Mesothelial cell of epicardium (in vitro differentiated cells): Measurements from ENCODE around the gene DYSF. TPM values are rescaled to one million over a fixed set of nuclear protein-coding genes. Genes with fewer than 3 reads are reported as not detected.

Experiments used
- DNase-seq, 2 experiments: peaks; one replicate each; pipeline ENCODE4 v3.0.0; 2021; ENCODE audit warnings: low spot score in 2 of 2; ENCODE audit not compliant: unreplicated experiment in 2 of 2
- H3K27ac Mint-ChIP-seq: 2 replicates; pipeline ENCODE4 v1.8.0; 2021; ENCODE audit warnings: mixed read lengths
- H3K27me3 Mint-ChIP-seq: 2 replicates; pipeline ENCODE4 v1.8.0; 2021; ENCODE audit warnings: low read depth, mixed read lengths
- H3K36me3 Mint-ChIP-seq: 2 replicates; pipeline ENCODE4 v1.8.0; 2021; ENCODE audit warnings: mixed read lengths
- H3K4me1 Mint-ChIP-seq: 2 replicates; pipeline ENCODE4 v1.8.0; 2021; ENCODE audit warnings: mixed read lengths
- H3K4me3 Mint-ChIP-seq: 2 replicates; pipeline ENCODE4 v1.8.0; 2021; ENCODE audit warnings: mild to moderate bottlenecking, moderate library complexity, mixed read lengths
- H3K9me3 Mint-ChIP-seq: 2 replicates; pipeline ENCODE4 v1.8.0; 2021; ENCODE audit warnings: mixed read lengths
- CTCF ChIP-seq: fragments of 200-600 bp; sonication (generic); IDR thresholded peaks from one replicate; pipeline ENCODE4 v1.5.0; 2021; ENCODE audit warnings: antibody characterized with exemption; ENCODE audit not compliant: unreplicated experiment
- total RNA-seq: library from RNA; stranded (reverse); gene quantifications from 3 replicates; pipeline ENCODE4 v1.2.1, GENCODE V29; 2021

DYSF gene
- total RNA-seq, 1 donor from 2014 or later: 0.96 TPM

- H3K27ac Mint-ChIP-seq: no peak overlapping the region
- no peak for DNase-seq
Measured at GRCh38 chr2:71721362-71721665, 268.0 kb downstream of the DYSF start.

GRCh38 chr2:71721669-71722068, 268.3 kb downstream of the DYSF start:
- no peak for DNase-seq
- Mint-ChIP-seq H3K4me3 (no peak overlapping the region), H3K27me3 (no peaks in the 10 kb centered on the region), H3K27ac (no peak overlapping the region), H3K9me3 (peaks cover 9% of the 10 kb centered on the region), H3K4me1 (peaks cover 13% of the 10 kb centered on the region), H3K36me3 (peaks cover 3% of the 10 kb centered on the region)
- no peak for TF ChIP-seq CTCF

More at GRCh38 chr2:71721362-71721665, 268.0 kb downstream of the DYSF start:
- H3K27me3 Mint-ChIP-seq: no peaks in the 10 kb centered on the region
- peaks cover 9% of the 10 kb centered on the region for H3K9me3 Mint-ChIP-seq
- H3K4me1 Mint-ChIP-seq: peaks cover 13% of the 10 kb centered on the region
- peaks cover 3% of the 10 kb centered on the region for H3K36me3 Mint-ChIP-seq
- no peak overlapping the region for H3K4me3 Mint-ChIP-seq
- TF ChIP-seq CTCF: no peak

- no peaks in the 10 kb centered on the region for H3K27me3 Mint-ChIP-seq
- peaks cover 9% of the 10 kb centered on the region for H3K9me3 Mint-ChIP-seq
- no peak for TF ChIP-seq CTCF
- H3K27ac Mint-ChIP-seq: no peak overlapping the region
- peaks cover 13% of the 10 kb centered on the region for H3K4me1 Mint-ChIP-seq
- no peak overlapping the region for H3K4me3 Mint-ChIP-seq
- H3K36me3 Mint-ChIP-seq: peaks cover 3% of the 10 kb centered on the region
- no peak for DNase-seq
Measured at GRCh38 chr2:71722286-71722685, 268.9 kb downstream of the DYSF start.

- no peak overlapping the region for H3K4me3 Mint-ChIP-seq
- no peak overlapping the region for H3K27ac Mint-ChIP-seq
- H3K4me1 Mint-ChIP-seq: peaks cover 17% of the 10 kb centered on the region
- H3K9me3 Mint-ChIP-seq: peaks cover 9% of the 10 kb centered on the region
- H3K36me3 Mint-ChIP-seq: peaks cover 3% of the 10 kb centered on the region
- no peak for DNase-seq
- no peaks in the 10 kb centered on the region for H3K27me3 Mint-ChIP-seq
- no peak for TF ChIP-seq CTCF
Measured at GRCh38 chr2:71724793-71725192, 271.4 kb downstream of the DYSF start.

- TF ChIP-seq CTCF: no peak
- Mint-ChIP-seq H3K27ac (no peak overlapping the region), H3K9me3 (peaks cover 9% of the 10 kb centered on the region), H3K4me3 (no peak overlapping the region), H3K4me1 (peaks cover 17% of the 10 kb centered on the region), H3K36me3 (peaks cover 3% of the 10 kb centered on the region), H3K27me3 (no peaks in the 10 kb centered on the region)
- no peak for DNase-seq
Measured at GRCh38 chr2:71725836-71726235, 272.5 kb downstream of the DYSF start.

GRCh38 chr2:71727562-71727961, 274.2 kb downstream of the DYSF start:
- Mint-ChIP-seq H3K27me3 (no peaks in the 10 kb centered on the region), H3K36me3 (peaks cover 3% of the 10 kb centered on the region), H3K4me3 (no peak overlapping the region), H3K27ac (no peak overlapping the region), H3K9me3 (peaks cover 3% of the 10 kb centered on the region), H3K4me1 (peaks cover 7% of the 10 kb centered on the region)
- no peak for DNase-seq
- no peak for TF ChIP-seq CTCF
